HCT116 (cell line): ENCODE measurements around the gene TNFAIP2. TPM values are rescaled to one million over a fixed set of nuclear protein-coding genes. Genes with fewer than 3 reads are reported as not detected.

Source experiments
- ATAC-seq: fragments of 200-7000 bp; cut with Tn5 transposase; 2 replicates; pipeline ENCODE4 v1.9.1; 2020; ENCODE audit warnings: mild to moderate bottlenecking, moderate library complexity
- BruUV-seq: library from RNA; stranded (reverse); fragments of 400-500 nt; replicated peaks from 2 replicates; lab custom pipeline; 2021; lab: Mats Ljungman, UMichigan
- CTCF ChIA-PET: fragments of 300-600 bp; sonication (Branson Sonifier 250); formaldehyde crosslinking; loops from one replicate; lab custom pipeline; 2021; ENCODE audit warnings: antibody characterized with exemption; lab: Charles Lee
- POLR2A ChIA-PET: fragments of 300-600, 350-600 bp; sonication (Branson Sonifier 250); formaldehyde crosslinking; loops from one replicate; lab custom pipeline; 2021; ENCODE audit warnings: antibody characterized with exemption; lab: Charles Lee
- RAD21 ChIA-PET, 2 experiments: fragments of 300-600 bp; sonication (Branson Sonifier 250); formaldehyde crosslinking; loops; one replicate each; lab custom pipeline; 2023; ENCODE audit warnings: low total read pairs in 2 of 2; ENCODE audit not compliant: uncharacterized antibody in 2 of 2, unreplicated experiment in 2 of 2, low non-redundant PET in 1 of 2; lab: Charles Lee
- DNase-seq: peaks from one replicate; pipeline ENCODE4 v3.0.0-alpha.2; 2010; ENCODE audit warnings: low read depth, low spot score
- H2AFZ ChIP-seq: fragments of 200-600 bp; shearing (Covaris generic), sonication (generic); 2 replicates; pipeline ENCODE4 v1.6.1; 2017; ENCODE audit warnings: low read depth, mixed run types, mixed read lengths, antibody characterized with exemption, low read length; ENCODE audit not compliant: poor library complexity, severe bottlenecking
- H3K27ac ChIP-seq: 2 replicates; pipeline ENCODE4 v1.5.1; 2012; ENCODE audit warnings: low read depth, low read length
- H3K27me3 ChIP-seq: fragments of 200-600 bp; sonication (generic); 2 replicates; pipeline ENCODE4 v1.6.1; 2016; ENCODE audit warnings: mixed run types, low read length, mixed read lengths; ENCODE audit not compliant: insufficient read depth
- H3K36me3 ChIP-seq, 2 experiments: fragments of 200-500 bp in 1 of 2; fragments of 200-600 bp in 1 of 2; sonication (Bioruptor generic) in 1 of 2; sonication (generic) in 1 of 2; 2 replicates each; pipeline versions ENCODE4 v1.5.1 to v1.6.1; 2014 to 2016; ENCODE audit warnings: low read length in 2 of 2, inconsistent platforms in 1 of 2, mixed read lengths in 1 of 2, mixed run types in 1 of 2; ENCODE audit not compliant: insufficient read depth in 2 of 2, control insufficient read depth in 1 of 2
- H3K4me1 ChIP-seq, 2 experiments: fragments of 200-600 bp in 1 of 2; sonication (generic) in 1 of 2; 2 replicates each; pipeline versions ENCODE4 v1.5.1 to v1.6.1; 2012 to 2017; ENCODE audit warnings: low read length in 2 of 2, inconsistent platforms in 1 of 2, mild to moderate bottlenecking in 1 of 2, mixed read lengths in 1 of 2, mixed run types in 1 of 2, moderate library complexity in 1 of 2; ENCODE audit not compliant: insufficient read depth in 2 of 2, control insufficient read depth in 1 of 2
- H3K4me2 ChIP-seq: fragments of 200-600 bp; sonication (generic); 2 replicates; pipeline ENCODE4 v1.6.1; 2017; ENCODE audit warnings: mixed run types, low read length, mixed read lengths
- H3K4me3 ChIP-seq, 2 experiments: fragments of 200-600 bp in 1 of 2; sonication (generic) in 1 of 2; replicated peaks in 1 of 2; 2 replicates each; pipeline ENCODE4 v1.5.1; 2011 to 2016; ENCODE audit warnings: low read length in 2 of 2, control low read depth in 1 of 2, low read depth in 1 of 2, mild to moderate bottlenecking in 1 of 2, mixed read lengths in 1 of 2, mixed run types in 1 of 2
- H3K79me2 ChIP-seq: fragments of 200-600 bp; sonication (generic); 2 replicates; pipeline ENCODE4 v1.6.1; 2017; ENCODE audit warnings: mild to moderate bottlenecking, mixed run types, low read length, moderate library complexity, mixed read lengths; ENCODE audit not compliant: insufficient read depth
- H3K9ac ChIP-seq: fragments of 200-600 bp; sonication (generic); 2 replicates; pipeline ENCODE4 v1.6.1; 2016; ENCODE audit warnings: low read length, mixed read lengths
- H3K9me2 ChIP-seq: fragments of 200-600 bp; sonication (generic), shearing (Covaris generic); 2 replicates; pipeline ENCODE4 v1.6.1; 2017; ENCODE audit warnings: mixed run types, mild to moderate bottlenecking, moderate library complexity; ENCODE audit not compliant: insufficient read depth
- H3K9me3 ChIP-seq, 2 experiments: fragments of 200-500 bp in 1 of 2; fragments of 200-600 bp in 1 of 2; sonication (Bioruptor generic) in 1 of 2; sonication (generic) in 1 of 2; 2 replicates each; pipeline ENCODE4 v1.6.1; 2014 to 2017; ENCODE audit warnings: low read length in 2 of 2, mixed read lengths in 2 of 2, inconsistent platforms in 1 of 2, low read depth in 1 of 2, mild to moderate bottlenecking in 1 of 2, mixed run types in 1 of 2, moderate library complexity in 1 of 2; ENCODE audit not compliant: control insufficient read depth in 1 of 2, insufficient read depth in 1 of 2
- H4K20me1 ChIP-seq: fragments of 200-600 bp; sonication (generic), shearing (Covaris generic); 2 replicates; pipeline ENCODE4 v1.6.1; 2017; ENCODE audit warnings: mixed run types, mild to moderate bottlenecking, moderate library complexity; ENCODE audit not compliant: insufficient read depth
- CBX3 ChIP-seq: IDR thresholded peaks from 2 replicates; pipeline ENCODE4 v1.6.1; 2012; ENCODE audit warnings: low read depth
- ELF1 ChIP-seq: IDR thresholded peaks from 2 replicates; pipeline ENCODE4 v1.6.1; 2012; ENCODE audit warnings: low read depth, borderline replicate concordance
- EZH2 ChIP-seq: fragments of 200-600 bp; sonication (generic); IDR thresholded peaks from 2 replicates; pipeline ENCODE4 v1.6.1; 2017; ENCODE audit warnings: antibody characterized with exemption, mixed run types
- EZH2phosphoT487 ChIP-seq: fragments of 200-600 bp; IDR thresholded peaks from 2 replicates; pipeline ENCODE4 v1.6.1; 2018; ENCODE audit warnings: antibody characterized with exemption, borderline replicate concordance
- FOSL1 ChIP-seq: IDR thresholded peaks from 2 replicates; pipeline ENCODE4 v1.6.1; 2012; ENCODE audit warnings: low read depth
- JUND ChIP-seq: IDR thresholded peaks from 2 replicates; pipeline ENCODE4 v1.6.1; 2012
- POLR2A ChIP-seq: IDR thresholded peaks from 2 replicates; pipeline ENCODE4 v1.7.0; 2011; ENCODE audit warnings: borderline replicate concordance; ENCODE audit not compliant: insufficient read depth, insufficient read length; ENCODE audit errors: extremely low read depth
- REST ChIP-seq: IDR thresholded peaks from 2 replicates; pipeline ENCODE4 v1.6.1; 2012; ENCODE audit warnings: low read depth
- ZNF274 ChIP-seq: fragments of 200-500 bp; sonication (Bioruptor generic); IDR thresholded peaks from 2 replicates; pipeline ENCODE4 v1.6.1; 2014; ENCODE audit warnings: mild to moderate bottlenecking, low read depth, low read length, inconsistent platforms
- intact Hi-C: fragments of 100-400 bp; cut with micrococcal nuclease; formaldehyde crosslinking; loops from 2 replicates; pipeline ENCODE4 v1.10.0; 2022
- total RNA-seq: library from RNA; stranded (reverse); gene quantifications from one replicate; pipeline ENCODE4 v1.2.1, GENCODE V29; 2021; ENCODE audit not compliant: unreplicated experiment
- TF ChIP-seq, protein P1 (sequence below): IDR thresholded peaks from 2 replicates; pipeline ENCODE4 v1.6.1; 2012

The TNFAIP2 gene
- total RNA-seq, 1 experiment from 2014 or later, result 74.8 TPM

- Histone ChIP-seq H3K36me3 (peaks cover 8 to 18% of the 10 kb centered on the region in 2 experiments; a peak in 1 of 4 replicates), H3K9me3 (no peaks in the 10 kb centered on the region), H3K4me2 (no peak overlapping the region), H3K4me1 (peaks cover 25 to 35% of the 10 kb centered on the region in 2 experiments), H3K27me3 (no peaks in the 10 kb centered on the region), H3K79me2 (no peaks in the 10 kb centered on the region), H2AFZ (no peak overlapping the region), H3K9me2 (no peaks in the 10 kb centered on the region), H4K20me1 (no peaks in the 10 kb centered on the region), H3K27ac (no peak overlapping the region), H3K9ac (no peak overlapping the region), H3K4me3 (no peak overlapping the region)
- DNase-seq (no peak), ATAC-seq (no peak)
- no TSS peak for BruUV-seq
- intact Hi-C loops, result no loop called here
- TF ChIP-seq, protein P1, sequence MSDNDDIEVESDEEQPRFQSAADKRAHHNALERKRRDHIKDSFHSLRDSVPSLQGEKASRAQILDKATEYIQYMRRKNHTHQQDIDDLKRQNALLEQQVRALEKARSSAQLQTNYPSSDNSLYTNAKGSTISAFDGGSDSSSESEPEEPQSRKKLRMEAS, result no peak
- TF ChIP-seq REST, result no peak
- ChIA-PET CTCF (interaction anchor here (3.1 kb wide), 1 partner anchor 9 kb away, joined by 9 read pairs; no protein-coding TSS in a partner anchor), RAD21 (interaction anchor here in 1 of 2 experiments (1.0 kb wide), 1 partner anchor 26 kb away, joined by 3 read pairs; no protein-coding TSS in a partner anchor), POLR2A (no interaction called here)
These were observed 8.3 kb downstream of the TNFAIP2 start for GRCh38 chr14:103131580-103131979.

- no peaks in the 10 kb centered on the region for H3K27me3 ChIP-seq
- BruUV-seq, result no TSS peak
- CTCF ChIA-PET, result no interaction called here
- POLR2A ChIA-PET, result no interaction called here
- peaks cover 35 to 42% of the 10 kb centered on the region in 2 experiments for H3K4me1 ChIP-seq
- no peaks in the 10 kb centered on the region for H3K9me2 ChIP-seq
- ATAC-seq (no peak), DNase-seq (no peak)
- no peak overlapping the region for H3K4me3 ChIP-seq
- no peaks in the 10 kb centered on the region for H3K79me2 ChIP-seq
- no peaks in the 10 kb centered on the region for H4K20me1 ChIP-seq
- H2AFZ ChIP-seq, result no peak overlapping the region
- no peak overlapping the region; the same call in 1 of the 2 replicates for H3K27ac ChIP-seq
- no peak overlapping the region for H3K9ac ChIP-seq
- peaks cover 8 to 18% of the 10 kb centered on the region in 2 experiments; a peak in 1 of 4 replicates for H3K36me3 ChIP-seq
- H3K4me2 ChIP-seq, result no peak overlapping the region
- intact Hi-C loops, result no loop called here
- H3K9me3 ChIP-seq, result no peaks in the 10 kb centered on the region
- RAD21 ChIA-PET, result no interaction called here
- TF ChIP-seq ZNF274, result no peak
- TF ChIP-seq CBX3, result no peak
- TF ChIP-seq EZH2phosphoT487, result no peak
- TF ChIP-seq FOSL1, result no peak
- no peak for TF ChIP-seq EZH2
- no peak for TF ChIP-seq POLR2A
- no peak for TF ChIP-seq REST
- TF ChIP-seq ELF1, result no peak
- no peak for TF ChIP-seq JUND
These were observed 9.3 kb downstream of the TNFAIP2 start for GRCh38 chr14:103132381-103133209.
